Measurements from ENCODE around the gene DUSP3. TPM values are rescaled to one million over a fixed set of nuclear protein-coding genes. Genes with fewer than 3 reads are reported as not detected.
A peak's percentile ranks its signal among the peaks of the same experiment; 100 is the strongest.

The DUSP3 gene
- total and polyA plus RNA-seq, 8 donors = 33.0 to 97.8 (median 63.5) TPM

DNA sequence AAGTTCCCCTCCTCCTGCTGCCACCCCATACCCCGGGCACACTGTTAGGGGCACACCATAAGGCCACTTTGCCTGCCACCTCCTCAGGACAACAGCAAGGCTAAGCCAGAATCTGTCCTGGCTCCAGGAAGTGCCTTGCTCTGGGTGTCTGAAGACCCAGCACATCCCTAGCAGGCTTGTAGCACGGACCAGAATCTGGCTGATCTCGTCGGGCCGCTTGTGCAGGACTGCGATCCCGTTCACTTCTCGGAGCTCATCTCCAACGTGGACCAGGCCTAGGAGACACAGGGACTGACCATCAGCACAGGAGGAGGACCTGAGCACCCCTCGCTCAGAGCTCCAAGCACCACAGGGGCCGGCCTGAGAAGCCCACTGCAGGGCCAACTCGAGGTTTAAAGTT is 46.8 kb upstream of the DUSP3 start:
- intact Hi-C loops (cut with DNase I; ENCODE audit: low total_unique reads) = no loop called here
- no peak overlapping the region for H3K4me3 ChIP-seq
- H3K27ac ChIP-seq = no peak overlapping the region
- no peaks in the 10 kb centered on the region for H3K9me3 ChIP-seq
- H3K27me3 ChIP-seq = no peaks in the 10 kb centered on the region
- DNase-seq = no peak
- TF ChIP-seq EP300 (IDR thresholded peaks at IDR 0.05) = no peak
- TF ChIP-seq, protein P1, sequence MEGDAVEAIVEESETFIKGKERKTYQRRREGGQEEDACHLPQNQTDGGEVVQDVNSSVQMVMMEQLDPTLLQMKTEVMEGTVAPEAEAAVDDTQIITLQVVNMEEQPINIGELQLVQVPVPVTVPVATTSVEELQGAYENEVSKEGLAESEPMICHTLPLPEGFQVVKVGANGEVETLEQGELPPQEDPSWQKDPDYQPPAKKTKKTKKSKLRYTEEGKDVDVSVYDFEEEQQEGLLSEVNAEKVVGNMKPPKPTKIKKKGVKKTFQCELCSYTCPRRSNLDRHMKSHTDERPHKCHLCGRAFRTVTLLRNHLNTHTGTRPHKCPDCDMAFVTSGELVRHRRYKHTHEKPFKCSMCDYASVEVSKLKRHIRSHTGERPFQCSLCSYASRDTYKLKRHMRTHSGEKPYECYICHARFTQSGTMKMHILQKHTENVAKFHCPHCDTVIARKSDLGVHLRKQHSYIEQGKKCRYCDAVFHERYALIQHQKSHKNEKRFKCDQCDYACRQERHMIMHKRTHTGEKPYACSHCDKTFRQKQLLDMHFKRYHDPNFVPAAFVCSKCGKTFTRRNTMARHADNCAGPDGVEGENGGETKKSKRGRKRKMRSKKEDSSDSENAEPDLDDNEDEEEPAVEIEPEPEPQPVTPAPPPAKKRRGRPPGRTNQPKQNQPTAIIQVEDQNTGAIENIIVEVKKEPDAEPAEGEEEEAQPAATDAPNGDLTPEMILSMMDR (IDR thresholded peaks at IDR 0.05) = no peak
- no peak for TF ChIP-seq POLR2AphosphoS5 (IDR thresholded peaks at IDR 0.05)
- TF ChIP-seq POLR2A (IDR thresholded peaks at IDR 0.05) = no peak
- peaks cover 10 to 22% (median 16%) of the 10 kb centered on the region in 4 donors for H3K4me1 ChIP-seq
- peaks cover 3 to 68% (median 49%) of the 10 kb centered on the region in 4 donors for H3K36me3 ChIP-seq
- WGBS, 5 donors = 92 to 97% (median 93%) methylated on average over 10 to 12 of the region's 12 CpGs

DNA sequence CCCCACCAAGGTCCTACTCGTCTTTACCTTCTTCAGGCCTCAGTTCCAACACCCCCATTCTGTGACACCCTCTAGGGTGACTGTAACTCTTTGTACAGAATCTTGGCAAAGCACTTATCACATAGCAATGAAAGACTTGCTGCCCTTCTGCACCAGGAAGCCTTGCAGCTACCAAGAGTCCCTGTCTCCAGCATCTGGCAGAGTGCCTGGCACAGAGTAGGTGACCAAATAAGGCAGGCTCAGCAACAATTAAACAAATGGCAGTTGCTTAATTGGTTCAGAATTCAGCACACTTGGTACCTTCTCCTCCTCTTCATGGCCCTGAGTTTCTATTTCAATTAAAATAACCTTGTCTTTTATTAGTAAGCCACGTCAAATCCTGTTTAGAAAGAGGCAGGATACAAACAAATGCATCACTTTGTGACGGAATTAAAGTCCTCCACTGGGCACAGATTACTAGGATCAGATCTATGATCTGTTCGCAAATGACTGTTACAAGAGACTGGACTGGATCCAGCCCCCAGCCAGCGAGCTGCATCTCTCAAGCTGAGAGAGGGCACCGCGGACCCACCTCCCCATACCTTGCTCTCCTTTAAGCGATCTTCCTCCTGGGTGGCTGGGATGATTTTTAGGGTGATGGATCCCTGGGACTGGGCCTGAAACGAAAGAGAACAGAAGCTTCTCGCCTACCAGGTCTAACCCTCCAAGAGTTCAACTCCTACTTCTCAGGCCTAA is 44.7 kb upstream of the DUSP3 start:
- no peaks in the 10 kb centered on the region for H3K27me3 ChIP-seq
- H3K4me1 ChIP-seq = peaks cover 10 to 20% (median 16%) of the 10 kb centered on the region in 4 donors
- H3K4me3 ChIP-seq = no peak overlapping the region
- H3K27ac ChIP-seq = peak overlapping the region; percentile 37 to 77 (median 69)
- TF ChIP-seq, protein P1 (IDR thresholded peaks at IDR 0.05) = no peak
- peak in 2 of 3 donors; percentile 38 to 68 for TF ChIP-seq POLR2AphosphoS5 (IDR thresholded peaks at IDR 0.05)
- no peaks in the 10 kb centered on the region for H3K9me3 ChIP-seq
- intact Hi-C loops (cut with DNase I; ENCODE audit: low total_unique reads) = no loop called here
- WGBS, 5 donors = 56 to 63% (median 59%) methylated on average over 10 of the region's 10 CpGs
- DNase-seq = peak in 1 of 2 donors; percentile 88
- peaks cover 3 to 66% (median 41%) of the 10 kb centered on the region in 4 donors for H3K36me3 ChIP-seq

DNA sequence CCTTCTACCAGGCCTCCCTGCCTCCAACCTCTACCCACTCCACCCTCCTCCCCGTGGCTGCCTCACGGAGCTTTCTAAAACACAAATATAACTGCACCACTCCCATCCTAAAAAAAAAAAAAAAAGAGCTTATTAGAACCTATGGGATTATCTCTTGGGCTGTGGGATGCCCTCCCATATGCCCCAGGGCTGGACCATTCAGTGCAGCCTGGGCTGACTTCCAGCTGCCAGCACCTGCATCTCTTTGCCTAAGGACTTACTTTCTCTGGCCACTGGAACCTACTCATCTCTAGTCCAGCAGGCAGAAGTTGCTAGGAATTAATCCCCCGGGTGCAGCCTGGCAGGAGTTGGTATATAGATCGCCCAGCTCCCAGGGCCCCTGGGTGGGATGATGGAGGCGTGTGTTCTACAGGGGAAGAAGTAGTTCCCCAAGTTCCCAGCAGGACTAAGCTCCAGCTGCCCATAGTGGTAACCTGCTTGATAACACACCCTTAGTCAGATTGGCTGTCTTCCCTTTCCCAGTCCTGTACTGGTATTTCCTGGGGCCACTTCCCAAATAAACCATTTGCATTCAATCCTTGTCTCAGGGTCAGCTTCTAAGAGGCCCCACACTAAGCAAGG is 43.9 kb upstream of the DUSP3 start:
- TF ChIP-seq POLR2A (IDR thresholded peaks at IDR 0.05) (no peak), EP300 (IDR thresholded peaks at IDR 0.05) (no peak), POLR2AphosphoS5 (IDR thresholded peaks at IDR 0.05) (no peak)
- TF ChIP-seq, protein P1 (IDR thresholded peaks at IDR 0.05) = no peak
- WGBS, 5 donors = 42 to 72% (median 49%) methylated on average over 5 of the region's 5 CpGs
- Histone ChIP-seq H3K27ac (peak overlapping the region; percentile 37 to 77 (median 69)), H3K36me3 (peaks cover 3 to 59% (median 38%) of the 10 kb centered on the region in 4 donors), H3K4me1 (peaks cover 10 to 20% (median 16%) of the 10 kb centered on the region in 4 donors), H3K9me3 (no peaks in the 10 kb centered on the region), H3K4me3 (no peak overlapping the region), H3K27me3 (no peaks in the 10 kb centered on the region)
- intact Hi-C loops (cut with DNase I; ENCODE audit: low total_unique reads) = no loop called here
- no peak for DNase-seq

DNA sequence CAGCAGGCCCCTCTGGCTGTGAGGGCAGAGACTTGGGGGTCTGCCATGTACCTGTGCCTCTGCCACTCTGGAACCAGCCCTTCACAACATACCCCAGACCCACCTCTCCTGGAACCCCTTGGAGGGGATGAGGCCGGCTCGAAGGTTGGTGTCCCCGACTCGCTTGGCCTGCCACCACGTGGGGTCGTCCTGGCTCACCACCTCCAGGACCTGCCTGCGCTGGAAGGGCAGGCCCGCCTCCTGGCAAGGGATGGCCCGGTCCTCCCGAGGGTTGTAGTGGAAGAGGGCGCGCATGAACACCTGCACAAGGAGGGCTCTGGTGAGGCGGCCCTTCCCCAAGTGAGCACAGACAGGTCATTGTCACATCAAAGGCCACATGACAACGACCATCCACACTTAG is 42.0 kb upstream of the DUSP3 start:
- Histone ChIP-seq H3K27me3 (no peaks in the 10 kb centered on the region), H3K27ac (no peak overlapping the region), H3K9me3 (no peaks in the 10 kb centered on the region), H3K36me3 (peaks cover 7 to 57% (median 32%) of the 10 kb centered on the region in 4 donors), H3K4me1 (peaks cover 10 to 20% (median 16%) of the 10 kb centered on the region in 4 donors), H3K4me3 (no peak overlapping the region)
- WGBS, 5 donors = 90 to 94% (median 93%) methylated on average over 14 of the region's 14 CpGs
- intact Hi-C loops (cut with DNase I; ENCODE audit: low total_unique reads) = no loop called here
- DNase-seq = no peak
- no peak for TF ChIP-seq POLR2A (IDR thresholded peaks at IDR 0.05)
- no peak for TF ChIP-seq POLR2AphosphoS5 (IDR thresholded peaks at IDR 0.05)
- TF ChIP-seq EP300 (IDR thresholded peaks at IDR 0.05) = no peak
